CD4-positive, alpha-beta T cell (primary cell): ENCODE results near the gene SARM1. TPM values are rescaled to one million over a fixed set of nuclear protein-coding genes. Genes with fewer than 3 reads are reported as not detected.

ENCODE experiments used
- ATAC-seq: fragments of 200-7000 bp; cut with Tn5 transposase; one replicate; pipeline ENCODE4 v1.10.0; 2022; ENCODE audit warnings: mild to moderate bottlenecking; ENCODE audit not compliant: poor library complexity
- CTCF ChIA-PET: fragments of 350-600 bp; sonication (Branson Sonifier 250); formaldehyde crosslinking; loops from one replicate; lab custom pipeline; 2021; ENCODE audit warnings: antibody characterized with exemption, inconsistent platforms; lab: Charles Lee
- POLR2A ChIA-PET: fragments of 350-600 bp; sonication (Branson Sonifier 250); formaldehyde crosslinking; loops from one replicate; lab custom pipeline; 2021; ENCODE audit warnings: antibody characterized with exemption, inconsistent platforms; lab: Charles Lee
- DNase-seq, 14 experiments: peaks; one replicate each; pipeline ENCODE4 v3.0.0-alpha.2; 2013 to 2020; ENCODE audit warnings: mixed read lengths in 2 of 14
- H3K27ac ChIP-seq, 2 donors: one replicate each; pipeline versions ENCODE4 v1.5.1 to v1.7.0; 2013; ENCODE audit warnings: low read length in 2 of 2, low read depth in 1 of 2, mild to moderate bottlenecking in 1 of 2
- H3K27me3 ChIP-seq, 2 experiments: 1 replicate in 1 of 2; 2 replicates in 1 of 2; pipeline versions ENCODE4 v1.6.1 to v1.7.0; 2013; ENCODE audit warnings: low read length in 2 of 2, control low read depth in 1 of 2, mild to moderate bottlenecking in 1 of 2, moderate library complexity in 1 of 2; ENCODE audit not compliant: insufficient read depth in 2 of 2, control insufficient read depth in 1 of 2
- H3K36me3 ChIP-seq: one replicate; pipeline ENCODE4 v1.6.1; 2013; ENCODE audit warnings: low read length, control low read depth; ENCODE audit not compliant: insufficient read depth
- H3K4me1 ChIP-seq: one replicate; pipeline ENCODE4 v1.6.1; 2013; ENCODE audit warnings: low read length, control low read depth; ENCODE audit not compliant: insufficient read depth
- H3K4me3 ChIP-seq: one replicate; pipeline ENCODE4 v1.5.1; 2013; ENCODE audit warnings: mild to moderate bottlenecking, low read length, moderate library complexity
- H3K9me3 ChIP-seq, 2 experiments: 1 replicate in 1 of 2; 2 replicates in 1 of 2; pipeline versions ENCODE4 v1.6.1 to v1.7.0; 2013; ENCODE audit warnings: low read length in 2 of 2, mild to moderate bottlenecking in 2 of 2, control low read depth in 1 of 2, moderate library complexity in 1 of 2; ENCODE audit not compliant: control insufficient read depth in 1 of 2, insufficient read depth in 1 of 2
- H3K27ac Mint-ChIP-seq: one replicate; pipeline ENCODE4 v1.8.0; 2020; ENCODE audit warnings: mixed read lengths
- H3K27me3 Mint-ChIP-seq: one replicate; pipeline ENCODE4 v1.8.0; 2021; ENCODE audit warnings: mixed read lengths
- H3K36me3 Mint-ChIP-seq: one replicate; pipeline ENCODE4 v1.8.0; 2021; ENCODE audit warnings: low read depth, mixed read lengths
- H3K4me1 Mint-ChIP-seq: one replicate; pipeline ENCODE4 v1.8.0; 2021; ENCODE audit warnings: low read depth, mixed read lengths
- H3K4me3 Mint-ChIP-seq: one replicate; pipeline ENCODE4 v1.8.0; 2020; ENCODE audit warnings: mild to moderate bottlenecking, mixed read lengths
- H3K9me3 Mint-ChIP-seq: one replicate; pipeline ENCODE4 v1.8.0; 2020; ENCODE audit warnings: mixed read lengths
- CTCF ChIP-seq: fragments of 200-600 bp; IDR thresholded peaks from one replicate; pipeline ENCODE4 v1.8.0; 2022; ENCODE audit warnings: antibody characterized with exemption, mild to moderate bottlenecking
- intact Hi-C, 2 experiments: fragments of 100-400 bp; cut with DNase I in 1 of 2; cut with micrococcal nuclease in 1 of 2; formaldehyde crosslinking; loops; one replicate each; pipeline versions ENCODE4 v1.15.1 to v1.9.0; 2023 to 2025; cut with DNase I, micrococcal nuclease
- total RNA-seq, 174 experiments: library from RNA in 2 of 174; stranded (reverse) in 2 of 174; gene quantifications; one replicate each; pipeline ENCODE4 v1.2.3 and lab custom pipeline; 2021 to 2026

The SARM1 gene
- total RNA-seq, 2 experiments from 2014 or later = 12.5 to 15.4 TPM

GRCh38 chr17:28416703-28417311 is 45.3 kb downstream of the SARM1 start:
- Histone ChIP-seq H3K36me3 (no peaks in the 10 kb centered on the region), H3K4me3 (no peak overlapping the region), H3K9me3 (no peaks in the 10 kb centered on the region), H3K27ac (no peak overlapping the region), H3K4me1 (peaks cover 7% of the 10 kb centered on the region), H3K27me3 (no peaks in the 10 kb centered on the region)
- ATAC-seq = peak; percentile 79
- DNase-seq = peak; percentile 31 to 75 (median 42)
- Mint-ChIP-seq H3K4me3 (no peak overlapping the region), H3K36me3 (no peaks in the 10 kb centered on the region), H3K27ac (no peak overlapping the region), H3K9me3 (no peaks in the 10 kb centered on the region), H3K4me1 (peaks cover 7% of the 10 kb centered on the region), H3K27me3 (peaks cover 32% of the 10 kb centered on the region)
- intact Hi-C loops = loop anchor here (2.0 to 5.0 kb wide), 2 partner anchors 184 to 185 kb away; no protein-coding TSS in a partner anchor
- TF ChIP-seq CTCF = peak; percentile 76
- POLR2A ChIA-PET = interaction anchor here (1.1 kb wide), 2 partner anchors 12 to 60 kb away, joined by 4 to 5 read pairs; partner anchors contain the start of gene POLDIP2
- CTCF ChIA-PET = interaction anchor here (0.5 to 1.5 kb wide), 12 partner anchors 11 to 183 kb away, joined by 3 to 14 read pairs (median 4); partner anchors contain the start of genes IFT20, POLDIP2, SARM1 and SLC46A1

- H3K27ac Mint-ChIP-seq = no peak overlapping the region
- Histone ChIP-seq H3K4me1 (peaks cover 3% of the 10 kb centered on the region), H3K36me3 (no peaks in the 10 kb centered on the region), H3K9me3 (no peaks in the 10 kb centered on the region), H3K27me3 (no peaks in the 10 kb centered on the region), H3K4me3 (no peak overlapping the region), H3K27ac (no peak overlapping the region)
- H3K4me3 Mint-ChIP-seq = no peak overlapping the region
- ATAC-seq = no peak
- no peaks in the 10 kb centered on the region for H3K36me3 Mint-ChIP-seq
- peaks cover 3% of the 10 kb centered on the region for H3K4me1 Mint-ChIP-seq
- no peak for DNase-seq
- ChIA-PET POLR2A (no interaction called here), CTCF (no interaction called here)
- H3K9me3 Mint-ChIP-seq = no peaks in the 10 kb centered on the region
- no peak for TF ChIP-seq CTCF
- intact Hi-C loops = no loop called here
- H3K27me3 Mint-ChIP-seq = peaks cover 16% of the 10 kb centered on the region
Measured at GRCh38 chr17:28421787-28422305, 50.4 kb downstream of the SARM1 start.

DNA sequence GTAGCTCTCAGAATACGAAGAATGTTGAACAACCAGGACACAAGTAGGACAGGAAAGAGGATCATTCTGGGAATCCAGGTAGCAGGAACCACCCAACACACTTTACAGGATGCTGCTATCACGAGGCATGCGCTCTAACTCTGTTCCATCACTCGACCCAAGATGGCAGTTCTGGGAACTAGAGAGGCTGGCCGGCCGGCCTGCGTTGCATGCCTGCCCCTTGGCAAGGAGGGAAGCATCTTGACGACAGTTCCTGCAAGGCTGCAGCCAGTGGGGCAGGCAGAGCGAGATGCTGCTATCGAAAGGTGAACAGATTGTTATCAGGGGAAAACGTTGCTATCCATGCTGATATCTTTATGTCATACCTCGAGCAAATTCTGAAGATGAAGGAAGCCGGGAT is 53.7 kb downstream of the SARM1 start:
- POLR2A ChIA-PET = no interaction called here
- ATAC-seq (no peak), DNase-seq (no peak)
- no peaks in the 10 kb centered on the region for H3K9me3 Mint-ChIP-seq
- TF ChIP-seq CTCF = no peak
- H3K4me3 Mint-ChIP-seq = no peak overlapping the region
- Histone ChIP-seq H3K27me3 (no peaks in the 10 kb centered on the region), H3K9me3 (no peaks in the 10 kb centered on the region), H3K27ac (no peak overlapping the region), H3K36me3 (no peaks in the 10 kb centered on the region), H3K4me3 (no peak overlapping the region), H3K4me1 (no peaks in the 10 kb centered on the region)
- no peaks in the 10 kb centered on the region for H3K4me1 Mint-ChIP-seq
- peaks cover 17% of the 10 kb centered on the region for H3K27me3 Mint-ChIP-seq
- intact Hi-C loops = no loop called here
- no peaks in the 10 kb centered on the region for H3K36me3 Mint-ChIP-seq
- H3K27ac Mint-ChIP-seq = no peak overlapping the region
- CTCF ChIA-PET = no interaction called here
